ENCODE measurements around the gene ANKS1B.

ANKS1B gene

GRCh38 chr12:99553461-99553860 is 431.3 kb downstream of the ANKS1B start:
- no peak for DNase-seq

- DNase-seq: no peak
Measured at GRCh38 chr12:99552022-99552421, 432.7 kb downstream of the ANKS1B start.

- no peak for DNase-seq
Measured at GRCh38 chr12:99549651-99550050, 435.1 kb downstream of the ANKS1B start.

GRCh38 chr12:99549196-99549595 is 435.5 kb downstream of the ANKS1B start:
- no peak for DNase-seq

GRCh38 chr12:99544457-99544856 is 440.3 kb downstream of the ANKS1B start:
- no peak for DNase-seq

- DNase-seq: no peak
Measured at GRCh38 chr12:99529966-99530365, 454.8 kb downstream of the ANKS1B start.

GRCh38 chr12:99528478-99528877 is 456.3 kb downstream of the ANKS1B start:
- DNase-seq: no peak

GRCh38 chr12:99523853-99524252 is 460.9 kb downstream of the ANKS1B start:
- DNase-seq: no peak

- DNase-seq: no peak
Measured at GRCh38 chr12:99522456-99522855, 462.3 kb downstream of the ANKS1B start.

- DNase-seq: no peak
Measured at GRCh38 chr12:99521664-99522063, 463.1 kb downstream of the ANKS1B start.

- DNase-seq: no peak
Measured at GRCh38 chr12:99513066-99513465, 471.7 kb downstream of the ANKS1B start.

GRCh38 chr12:99505805-99506204 is 478.9 kb downstream of the ANKS1B start:
- no peak for DNase-seq

GRCh38 chr12:99498756-99499155 is 486.0 kb downstream of the ANKS1B start:
- no peak for DNase-seq

GRCh38 chr12:99495799-99496198 is 488.9 kb downstream of the ANKS1B start:
- no peak for DNase-seq

- no peak for DNase-seq
Measured at GRCh38 chr12:99493197-99493596, 491.5 kb downstream of the ANKS1B start.

GRCh38 chr12:99486277-99486676 is 498.5 kb downstream of the ANKS1B start:
- no peak for DNase-seq

- DNase-seq: no peak
Measured at GRCh38 chr12:99479149-99479548, 505.6 kb downstream of the ANKS1B start.

- DNase-seq: no peak
Measured at GRCh38 chr12:99476956-99477355, 507.8 kb downstream of the ANKS1B start.

GRCh38 chr12:99455350-99456035 is 529.2 kb downstream of the ANKS1B start:
- no peak for DNase-seq

GRCh38 chr12:99454539-99455172 is 530.1 kb downstream of the ANKS1B start:
- no peak for DNase-seq

GRCh38 chr12:99453836-99454538 is 530.7 kb downstream of the ANKS1B start:
- no peak for DNase-seq

GRCh38 chr12:99450036-99450630 is 534.6 kb downstream of the ANKS1B start:
- no peak for DNase-seq

GRCh38 chr12:99444859-99445316 is 539.8 kb downstream of the ANKS1B start:
- DNase-seq: no peak

- no peak for DNase-seq
Measured at GRCh38 chr12:99442758-99443157, 542.0 kb downstream of the ANKS1B start.

Data from CD4-positive, alpha-beta T cell treated with Interleukin-4 for 1 hour (primary cell).